Prostate gland (tissue), 2 donors: Measurements from ENCODE around the gene MET.

Source experiments
- POLR2A ChIP-seq: fragments of 450-650 bp; IDR thresholded peaks from one replicate; pipeline ENCODE4 v1.6.1; 2016; ENCODE audit warnings: antibody characterized with exemption, mild to moderate bottlenecking
- POLR2AphosphoS5 ChIP-seq: sonication (generic); formaldehyde crosslinking; IDR thresholded peaks from one replicate; pipeline ENCODE4 v1.6.1; 2017; ENCODE audit warnings: antibody characterized with exemption
- TF ChIP-seq, protein P1 (sequence below), 4 experiments: fragments of 200-600 bp in 2 of 4; fragments of 450-650 bp in 2 of 4; sonication (generic) in 2 of 4; IDR thresholded peaks; 1 replicate in 3 of 4; 2 replicates in 1 of 4; pipeline ENCODE4 v1.5.1; 2016 to 2019; ENCODE audit warnings: antibody characterized with exemption in 4 of 4, mild to moderate bottlenecking in 2 of 4, moderate library complexity in 2 of 4

DNA sequence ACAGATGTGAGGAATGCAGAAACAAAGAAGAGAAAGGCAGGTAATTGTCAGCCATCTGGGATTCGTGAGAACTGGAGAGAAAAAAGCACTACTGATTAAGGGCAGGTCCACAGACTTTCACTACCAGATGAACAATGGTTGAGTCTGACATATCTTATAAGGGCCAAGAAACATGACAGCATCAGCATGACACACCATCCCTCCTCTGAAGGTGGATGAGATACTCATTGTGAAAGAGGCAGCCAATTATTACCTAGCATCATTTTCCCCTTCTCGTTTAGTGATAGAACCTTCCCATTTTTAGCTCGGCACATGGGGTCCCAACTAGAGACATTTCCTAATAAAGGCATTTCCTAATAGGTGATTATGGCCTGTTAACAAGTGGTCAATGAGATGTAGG, 19.2 kb upstream of the MET start:
- TF ChIP-seq, protein P1, sequence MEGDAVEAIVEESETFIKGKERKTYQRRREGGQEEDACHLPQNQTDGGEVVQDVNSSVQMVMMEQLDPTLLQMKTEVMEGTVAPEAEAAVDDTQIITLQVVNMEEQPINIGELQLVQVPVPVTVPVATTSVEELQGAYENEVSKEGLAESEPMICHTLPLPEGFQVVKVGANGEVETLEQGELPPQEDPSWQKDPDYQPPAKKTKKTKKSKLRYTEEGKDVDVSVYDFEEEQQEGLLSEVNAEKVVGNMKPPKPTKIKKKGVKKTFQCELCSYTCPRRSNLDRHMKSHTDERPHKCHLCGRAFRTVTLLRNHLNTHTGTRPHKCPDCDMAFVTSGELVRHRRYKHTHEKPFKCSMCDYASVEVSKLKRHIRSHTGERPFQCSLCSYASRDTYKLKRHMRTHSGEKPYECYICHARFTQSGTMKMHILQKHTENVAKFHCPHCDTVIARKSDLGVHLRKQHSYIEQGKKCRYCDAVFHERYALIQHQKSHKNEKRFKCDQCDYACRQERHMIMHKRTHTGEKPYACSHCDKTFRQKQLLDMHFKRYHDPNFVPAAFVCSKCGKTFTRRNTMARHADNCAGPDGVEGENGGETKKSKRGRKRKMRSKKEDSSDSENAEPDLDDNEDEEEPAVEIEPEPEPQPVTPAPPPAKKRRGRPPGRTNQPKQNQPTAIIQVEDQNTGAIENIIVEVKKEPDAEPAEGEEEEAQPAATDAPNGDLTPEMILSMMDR (IDR thresholded peaks at IDR 0.05) = no peak
- TF ChIP-seq POLR2A (no peak), POLR2AphosphoS5 (no peak)
